ENCODE results near the gene TFAP2A. TPM values are rescaled to one million over a fixed set of nuclear protein-coding genes. Genes with fewer than 3 reads are reported as not detected.

The TFAP2A gene
- polyA plus RNA-seq, 2 of the 4 experiments (the other 2 are of a cell fraction), result 13.1 to 26.9 TPM

DNA sequence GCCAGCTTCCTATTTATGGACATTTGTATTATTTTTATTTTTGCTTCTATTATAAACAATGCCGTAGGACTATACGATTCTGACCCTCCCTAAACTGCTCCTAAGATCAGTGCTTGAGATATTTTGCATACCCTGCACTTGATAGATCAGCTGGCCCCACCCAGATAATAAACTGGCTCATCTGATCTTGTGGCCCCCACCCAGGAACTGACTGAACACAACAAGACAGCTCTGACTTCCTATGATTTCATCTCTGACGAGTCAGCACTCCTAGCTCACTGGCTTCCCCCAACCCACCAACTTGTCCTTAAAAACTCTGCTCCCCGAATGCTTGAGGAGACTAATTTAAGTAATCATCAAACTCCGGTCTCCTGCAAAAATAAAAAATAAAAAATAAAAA lies 34.9 kb upstream of the TFAP2A start:
- DNase-seq (ENCODE audit: low read depth in 1 of 2, low spot score in 1 of 2) (peak in 1 of 2 experiments; percentile 40), ATAC-seq (no peak), FAIRE-seq (no peak)
- CTCF ChIA-PET, result interaction anchor here (2.2 to 4.8 kb wide), 2 partner anchors 15 to 29 kb away, joined by 6 to 26 read pairs; no protein-coding TSS in a partner anchor
- POLR2A ChIA-PET, result interaction anchor here (1.2 kb wide), 1 partner anchor 9 kb away, joined by 6 read pairs; no protein-coding TSS in a partner anchor
- Histone ChIP-seq H3K4me2 (no peak overlapping the region; the same call in 2 of the 3 replicates), H3K27ac (peak overlapping the region; percentile 88 to 99), H3K9me3 (no peaks in the 10 kb centered on the region), H3K4me1 (peaks cover 43% of the 10 kb centered on the region), H3K4me3 (no peak overlapping the region)
- 69% methylated on average over 5 of the region's 5 CpGs for WGBS (ENCODE audit: missing lambda C conversion rate)
- TF ChIP-seq FOXS1 (CRISPR knock-in tag; IDR thresholded peaks at IDR 0.05), result no peak
- TF ChIP-seq MAFK (IDR thresholded peaks at IDR 0.05; ENCODE audit: partially characterized antibody), result peak; percentile 38

- 83% methylated on average over 1 of the region's 1 CpG for WGBS (ENCODE audit: missing lambda C conversion rate)
- Histone ChIP-seq H3K4me3 (no peak overlapping the region), H3K4me1 (peaks cover 51% of the 10 kb centered on the region), H3K4me2 (no peak overlapping the region), H3K27ac (peak overlapping the region; percentile 18 to 81; a peak in 4 of 6 replicates), H3K9me3 (no peaks in the 10 kb centered on the region)
- FAIRE-seq, result no peak
- POLR2A ChIA-PET, result no interaction called here
- no peak for TF ChIP-seq ZNF302 (CRISPR knock-in tag; IDR thresholded peaks at IDR 0.05)
- no peak for TF ChIP-seq RCOR1 (IDR thresholded peaks at IDR 0.05; ENCODE audit: low read depth, low read length)
- no peak for ATAC-seq
- CTCF ChIA-PET, result interaction anchor here (4.8 kb wide), 1 partner anchor 17 kb away, joined by 26 read pairs; no protein-coding TSS in a partner anchor
- DNase-seq (ENCODE audit: low read depth in 1 of 2, low spot score in 1 of 2), result no peak
These were observed 33.2 kb upstream of the TFAP2A start for GRCh38 chr6:10448096-10448495.

DNA sequence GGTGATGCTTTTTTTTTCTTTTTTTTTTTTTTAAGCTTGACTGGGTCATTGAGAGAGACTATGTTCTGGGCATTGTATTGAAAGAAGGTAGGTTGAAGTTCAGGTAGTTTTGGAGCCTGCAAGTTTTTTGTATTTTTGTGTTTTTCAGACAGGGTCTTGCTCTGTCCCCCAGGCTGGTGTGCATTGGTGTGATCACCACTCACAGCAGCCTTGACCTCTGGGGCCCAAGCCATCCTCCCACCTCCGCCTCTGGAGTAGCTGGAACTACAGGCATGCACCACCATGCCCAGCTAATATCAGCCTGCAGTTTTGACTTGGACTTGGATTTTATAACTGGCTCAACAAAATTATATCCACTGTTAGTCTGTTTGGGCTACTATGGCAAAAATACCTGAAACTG lies 31.7 kb upstream of the TFAP2A start:
- WGBS (ENCODE audit: missing lambda C conversion rate), result 100% methylated on average over 1 of the region's 1 CpG
- ATAC-seq (no peak), FAIRE-seq (no peak), DNase-seq (ENCODE audit: low read depth in 1 of 2, low spot score in 1 of 2) (no peak)
- no peak for TF ChIP-seq SREBF2 (IDR thresholded peaks at IDR 0.05)
- TF ChIP-seq PBX3 (IDR thresholded peaks at IDR 0.05), result no peak
- no peak for TF ChIP-seq HOXA7 (CRISPR knock-in tag; IDR thresholded peaks at IDR 0.05)
- TF ChIP-seq CTCF (IDR thresholded peaks at IDR 0.05), result no peak
- TF ChIP-seq, protein P1, sequence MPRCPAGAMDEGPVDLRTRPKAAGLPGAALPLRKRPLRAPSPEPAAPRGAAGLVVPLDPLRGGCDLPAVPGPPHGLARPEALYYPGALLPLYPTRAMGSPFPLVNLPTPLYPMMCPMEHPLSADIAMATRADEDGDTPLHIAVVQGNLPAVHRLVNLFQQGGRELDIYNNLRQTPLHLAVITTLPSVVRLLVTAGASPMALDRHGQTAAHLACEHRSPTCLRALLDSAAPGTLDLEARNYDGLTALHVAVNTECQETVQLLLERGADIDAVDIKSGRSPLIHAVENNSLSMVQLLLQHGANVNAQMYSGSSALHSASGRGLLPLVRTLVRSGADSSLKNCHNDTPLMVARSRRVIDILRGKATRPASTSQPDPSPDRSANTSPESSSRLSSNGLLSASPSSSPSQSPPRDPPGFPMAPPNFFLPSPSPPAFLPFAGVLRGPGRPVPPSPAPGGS (IDR thresholded peaks at IDR 0.05), result no peak
- Histone ChIP-seq H3K4me1 (peaks cover 53% of the 10 kb centered on the region), H3K4me2 (no peak overlapping the region), H3K9me3 (no peaks in the 10 kb centered on the region), H3K4me3 (no peak overlapping the region), H3K27ac (peak overlapping the region; percentile 45 to 92; a peak in 4 of 6 replicates)
- CTCF ChIA-PET, result interaction anchor here (0.5 kb wide), 1 partner anchor 32 kb away, joined by 3 read pairs; no protein-coding TSS in a partner anchor
- POLR2A ChIA-PET, result no interaction called here

DNA sequence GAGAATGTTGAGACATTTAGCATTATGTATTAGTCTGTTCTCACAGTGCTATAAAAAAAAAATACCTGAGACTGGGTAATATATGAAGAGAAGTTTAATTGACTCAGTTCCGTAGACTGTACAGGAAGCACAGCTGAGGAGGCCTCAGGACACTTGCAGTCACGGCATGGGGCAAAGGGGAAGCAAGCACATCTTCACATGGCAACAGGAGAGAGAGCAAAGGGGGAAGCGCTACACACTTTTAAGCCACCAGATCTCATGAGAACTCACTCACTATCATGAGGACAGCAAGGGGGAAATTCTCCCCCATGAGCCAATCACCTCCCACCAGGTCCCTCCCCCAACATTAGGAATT lies 26.8 kb upstream of the TFAP2A start:
- FAIRE-seq, result no peak
- ChIA-PET CTCF (interaction anchor here (0.8 to 1.5 kb wide), 5 partner anchors 9 to 37 kb away, joined by 3 to 8 read pairs (median 3); no protein-coding TSS in a partner anchor), POLR2A (interaction anchor here (0.6 to 2.5 kb wide), 7 partner anchors 8 to 51 kb away, joined by 3 to 14 read pairs (median 5); partner anchors contain the start of gene TFAP2A)
- DNase-seq (ENCODE audit: low read depth in 1 of 2, low spot score in 1 of 2), result peak in 1 of 2 experiments; percentile 88
- Histone ChIP-seq H3K4me2 (peak overlapping the region; percentile 62), H3K4me3 (no peak overlapping the region), H3K9me3 (no peaks in the 10 kb centered on the region), H3K4me1 (peaks cover 32% of the 10 kb centered on the region), H3K27ac (peak overlapping the region; percentile 92 to 97)
- TF ChIP-seq HOXB13 (CRISPR knock-in tag; IDR thresholded peaks at IDR 0.05; ENCODE audit: low read depth), result peak; percentile 78
- TF ChIP-seq EP300 (IDR thresholded peaks at IDR 0.05), result no peak; a peak in 1 of 5 replicates
- no peak for TF ChIP-seq RNF2 (IDR thresholded peaks at IDR 0.05; ENCODE audit: borderline replicate concordance, low read depth)
- no peak for TF ChIP-seq MYC (IDR thresholded peaks at IDR 0.05; ENCODE audit: borderline replicate concordance, low read length)
- TF ChIP-seq RFX5 (IDR thresholded peaks at IDR 0.05), result 0 out of 2 replicates have a peak, but pooled peaks have one; percentile 42
- peak; percentile 59; the same call in 1 of the 2 replicates for TF ChIP-seq FOXS1 (CRISPR knock-in tag; IDR thresholded peaks at IDR 0.05)
- TF ChIP-seq HEYL (CRISPR knock-in tag; IDR thresholded peaks at IDR 0.05), result peak; percentile 42; the same call in 1 of the 2 replicates
- TF ChIP-seq POLR2A (IDR thresholded peaks at IDR 0.05; ENCODE audit: low read length), result no peak
- TF ChIP-seq, protein P2, sequence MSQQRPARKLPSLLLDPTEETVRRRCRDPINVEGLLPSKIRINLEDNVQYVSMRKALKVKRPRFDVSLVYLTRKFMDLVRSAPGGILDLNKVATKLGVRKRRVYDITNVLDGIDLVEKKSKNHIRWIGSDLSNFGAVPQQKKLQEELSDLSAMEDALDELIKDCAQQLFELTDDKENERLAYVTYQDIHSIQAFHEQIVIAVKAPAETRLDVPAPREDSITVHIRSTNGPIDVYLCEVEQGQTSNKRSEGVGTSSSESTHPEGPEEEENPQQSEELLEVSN (IDR thresholded peaks at IDR 0.05; ENCODE audit: borderline replicate concordance, low read depth), result no peak
- TF ChIP-seq MAX (IDR thresholded peaks at IDR 0.05), result 0 out of 2 replicates have a peak, but pooled peaks have one; percentile 7
- peak; percentile 61 for TF ChIP-seq ZNF302 (CRISPR knock-in tag; IDR thresholded peaks at IDR 0.05)
- TF ChIP-seq HOXB5 (CRISPR knock-in tag; IDR thresholded peaks at IDR 0.05), result peak; percentile 31; the same call in 1 of the 2 replicates
- TF ChIP-seq KDM1A (IDR thresholded peaks at IDR 0.05; ENCODE audit: low read depth), result no peak
- TF ChIP-seq ATOH8 (CRISPR knock-in tag; IDR thresholded peaks at IDR 0.05; ENCODE audit: low read depth), result peak; percentile 82
- TF ChIP-seq EHF (CRISPR knock-in tag; IDR thresholded peaks at IDR 0.05), result peak; percentile 84; the same call in 1 of the 2 replicates
- TF ChIP-seq HES2 (IDR thresholded peaks at IDR 0.05), result 0 out of 2 replicates have a peak, but pooled peaks have one; percentile 12
- peak; percentile 79 to 82 for ATAC-seq
- WGBS (ENCODE audit: missing lambda C conversion rate), result 19% methylated on average over 3 of the region's 3 CpGs
